Tibial nerve (tissue), 4 donors: ENCODE measurements around the gene NOTCH4.

ENCODE experiments used
- CTCF ChIP-seq, 5 experiments: fragments of 200-600 bp in 3 of 5; fragments of 450-650 bp in 2 of 5; sonication (generic) in 3 of 5; IDR thresholded peaks; one replicate each; pipeline ENCODE4 v1.5.1; 2016 to 2019; ENCODE audit warnings: antibody characterized with exemption in 5 of 5, mild to moderate bottlenecking in 3 of 5, moderate library complexity in 2 of 5
- EP300 ChIP-seq, 2 donors: sonication (generic); formaldehyde crosslinking; IDR thresholded peaks; one replicate each; pipeline ENCODE4 v1.6.1; 2017; ENCODE audit warnings: antibody characterized with exemption in 2 of 2, mild to moderate bottlenecking in 1 of 2
- POLR2A ChIP-seq, 2 donors: fragments of 450-650 bp; IDR thresholded peaks; one replicate each; pipeline ENCODE4 v1.6.1; 2017; ENCODE audit warnings: antibody characterized with exemption in 2 of 2, mild to moderate bottlenecking in 2 of 2, moderate library complexity in 2 of 2

- no peak for TF ChIP-seq CTCF (IDR thresholded peaks at IDR 0.05)
- TF ChIP-seq POLR2A (IDR thresholded peaks at IDR 0.05), result no peak
- no peak for TF ChIP-seq EP300 (IDR thresholded peaks at IDR 0.05)
These were observed 8.2 kb downstream of the NOTCH4 start for GRCh38 chr6:32215617-32216016.
